Activated T-helper 2 cell treated with anti-CD3 and anti-CD28 coated beads, Interferon-gamma antibody, Interleukin-2, Interleukin-4, amounts not matched to agents 10 μg/mL and 5 μg/mL and 100 μg/mL, durations not matched to agents 14 hours and 24 hours and 36 hours (primary cell): Measurements from ENCODE around the gene STK39. TPM values are rescaled to one million over a fixed set of nuclear protein-coding genes. Genes with fewer than 3 reads are reported as not detected.
A peak's percentile ranks its signal among the peaks of the same experiment; 100 is the strongest.

Experiments used
- DNase-seq: peaks from one replicate; pipeline ENCODE4 v3.0.0; 2021; ENCODE audit warnings: low spot score
- H3K27ac Mint-ChIP-seq: one replicate; pipeline ENCODE4 v1.8.0; 2021; ENCODE audit warnings: mixed read lengths
- H3K27me3 Mint-ChIP-seq: one replicate; pipeline ENCODE4 v1.8.0; 2021; ENCODE audit warnings: low read depth, mixed read lengths
- H3K36me3 Mint-ChIP-seq: one replicate; pipeline ENCODE4 v1.8.0; 2021; ENCODE audit warnings: low read depth, mixed read lengths
- H3K4me1 Mint-ChIP-seq: one replicate; pipeline ENCODE4 v1.8.0; 2021; ENCODE audit warnings: low read depth, mixed read lengths
- H3K4me3 Mint-ChIP-seq: one replicate; pipeline ENCODE4 v1.8.0; 2021; ENCODE audit warnings: low read depth, mild to moderate bottlenecking, moderate library complexity, mixed read lengths
- H3K9me3 Mint-ChIP-seq: one replicate; pipeline ENCODE4 v1.8.0; 2021; ENCODE audit warnings: mixed read lengths
- intact Hi-C: fragments of 100-400 bp; cut with micrococcal nuclease; formaldehyde crosslinking; loops from one replicate; pipeline ENCODE4 v1.15.1; 2023
- total RNA-seq: library from RNA; stranded (reverse); gene quantifications from 2 replicates; pipeline ENCODE4 v1.2.3, GENCODE V29; 2022

The STK39 gene
- total RNA-seq, 1 donor from 2014 or later, result 46.3 TPM

- Mint-ChIP-seq H3K4me3 (no peak overlapping the region), H3K27ac (no peak overlapping the region), H3K36me3 (peaks cover 22% of the 10 kb centered on the region), H3K27me3 (no peaks in the 10 kb centered on the region), H3K9me3 (no peaks in the 10 kb centered on the region), H3K4me1 (peaks cover 7% of the 10 kb centered on the region)
- no peak for DNase-seq
- intact Hi-C loops, result no loop called here
Measured at GRCh38 chr2:168015274-168015953, 232.0 kb downstream of the STK39 start.

- no peak overlapping the region for H3K4me3 Mint-ChIP-seq
- DNase-seq, result no peak
- intact Hi-C loops, result no loop called here
- H3K27ac Mint-ChIP-seq, result no peak overlapping the region
- H3K4me1 Mint-ChIP-seq, result peaks cover 7% of the 10 kb centered on the region
- peaks cover 48% of the 10 kb centered on the region for H3K36me3 Mint-ChIP-seq
- H3K27me3 Mint-ChIP-seq, result no peaks in the 10 kb centered on the region
- no peaks in the 10 kb centered on the region for H3K9me3 Mint-ChIP-seq
Measured at GRCh38 chr2:168009900-168010299, 237.5 kb downstream of the STK39 start.

GRCh38 chr2:168008646-168009195 lies 238.7 kb downstream of the STK39 start:
- intact Hi-C loops, result no loop called here
- Mint-ChIP-seq H3K27ac (no peak overlapping the region), H3K4me3 (no peak overlapping the region), H3K9me3 (no peaks in the 10 kb centered on the region), H3K27me3 (no peaks in the 10 kb centered on the region), H3K36me3 (peaks cover 50% of the 10 kb centered on the region), H3K4me1 (peaks cover 6% of the 10 kb centered on the region)
- DNase-seq, result no peak

GRCh38 chr2:168006498-168006897 lies 240.9 kb downstream of the STK39 start:
- Mint-ChIP-seq H3K27me3 (no peaks in the 10 kb centered on the region), H3K9me3 (no peaks in the 10 kb centered on the region), H3K36me3 (peaks cover 43% of the 10 kb centered on the region), H3K4me3 (no peak overlapping the region), H3K4me1 (peaks cover 16% of the 10 kb centered on the region), H3K27ac (no peak overlapping the region)
- intact Hi-C loops, result no loop called here
- DNase-seq, result no peak

GRCh38 chr2:168005586-168005985 lies 241.8 kb downstream of the STK39 start:
- H3K9me3 Mint-ChIP-seq, result no peaks in the 10 kb centered on the region
- no peak overlapping the region for H3K4me3 Mint-ChIP-seq
- peaks cover 17% of the 10 kb centered on the region for H3K4me1 Mint-ChIP-seq
- DNase-seq, result no peak
- H3K27me3 Mint-ChIP-seq, result no peaks in the 10 kb centered on the region
- intact Hi-C loops, result no loop called here
- no peak overlapping the region for H3K27ac Mint-ChIP-seq
- peaks cover 47% of the 10 kb centered on the region for H3K36me3 Mint-ChIP-seq

- H3K27ac Mint-ChIP-seq, result no peak overlapping the region
Measured at GRCh38 chr2:168003876-168004275, 243.5 kb downstream of the STK39 start.

GRCh38 chr2:168002021-168002553 lies 245.3 kb downstream of the STK39 start:
- Mint-ChIP-seq H3K4me1 (peaks cover 17% of the 10 kb centered on the region), H3K9me3 (no peaks in the 10 kb centered on the region), H3K27me3 (no peaks in the 10 kb centered on the region), H3K27ac (peak overlapping the region; percentile 51), H3K36me3 (peaks cover 35% of the 10 kb centered on the region), H3K4me3 (no peak overlapping the region)
- intact Hi-C loops, result loop anchor here (1.0 kb wide), 1 partner anchor 40 kb away; no protein-coding TSS in a partner anchor
- DNase-seq, result no peak

More at GRCh38 chr2:168003876-168004275, 243.5 kb downstream of the STK39 start:
- Mint-ChIP-seq H3K4me3 (no peak overlapping the region), H3K27me3 (no peaks in the 10 kb centered on the region), H3K4me1 (peaks cover 17% of the 10 kb centered on the region), H3K36me3 (peaks cover 46% of the 10 kb centered on the region), H3K9me3 (no peaks in the 10 kb centered on the region)
- no peak for DNase-seq
- intact Hi-C loops, result no loop called here

GRCh38 chr2:167992278-167992677 lies 255.1 kb downstream of the STK39 start:
- no peak for DNase-seq
- Mint-ChIP-seq H3K36me3 (peaks cover 15% of the 10 kb centered on the region), H3K27me3 (no peaks in the 10 kb centered on the region), H3K9me3 (no peaks in the 10 kb centered on the region), H3K4me3 (no peak overlapping the region), H3K4me1 (peaks cover 16% of the 10 kb centered on the region), H3K27ac (no peak overlapping the region)
- intact Hi-C loops, result no loop called here

- Mint-ChIP-seq H3K9me3 (no peaks in the 10 kb centered on the region), H3K4me3 (no peak overlapping the region), H3K36me3 (peaks cover 10% of the 10 kb centered on the region), H3K27ac (no peak overlapping the region), H3K27me3 (no peaks in the 10 kb centered on the region), H3K4me1 (peaks cover 13% of the 10 kb centered on the region)
- intact Hi-C loops, result no loop called here
- no peak for DNase-seq
Measured at GRCh38 chr2:167990062-167990461, 257.3 kb downstream of the STK39 start.

- Mint-ChIP-seq H3K36me3 (peaks cover 13% of the 10 kb centered on the region), H3K27ac (no peak overlapping the region), H3K9me3 (no peaks in the 10 kb centered on the region), H3K4me3 (no peak overlapping the region), H3K4me1 (peaks cover 13% of the 10 kb centered on the region), H3K27me3 (no peaks in the 10 kb centered on the region)
- intact Hi-C loops, result no loop called here
- no peak for DNase-seq
Measured at GRCh38 chr2:167988296-167988695, 259.1 kb downstream of the STK39 start.

GRCh38 chr2:167987558-167987957 lies 259.8 kb downstream of the STK39 start:
- no peaks in the 10 kb centered on the region for H3K9me3 Mint-ChIP-seq
- peaks cover 8% of the 10 kb centered on the region for H3K4me1 Mint-ChIP-seq
- H3K27ac Mint-ChIP-seq, result no peak overlapping the region
- peaks cover 13% of the 10 kb centered on the region for H3K36me3 Mint-ChIP-seq
- H3K4me3 Mint-ChIP-seq, result no peak overlapping the region
- intact Hi-C loops, result no loop called here
- no peak for DNase-seq
- no peaks in the 10 kb centered on the region for H3K27me3 Mint-ChIP-seq

GRCh38 chr2:167987026-167987425 lies 260.4 kb downstream of the STK39 start:
- Mint-ChIP-seq H3K4me1 (peaks cover 3% of the 10 kb centered on the region), H3K9me3 (no peaks in the 10 kb centered on the region)

GRCh38 chr2:167986223-167986622 lies 261.2 kb downstream of the STK39 start:
- no peak for DNase-seq
- H3K36me3 Mint-ChIP-seq, result peaks cover 20% of the 10 kb centered on the region

More at GRCh38 chr2:167987026-167987425, 260.4 kb downstream of the STK39 start:
- no peak for DNase-seq
- intact Hi-C loops, result no loop called here
- H3K27ac Mint-ChIP-seq, result no peak overlapping the region
- H3K4me3 Mint-ChIP-seq, result no peak overlapping the region
- H3K27me3 Mint-ChIP-seq, result no peaks in the 10 kb centered on the region
- peaks cover 13% of the 10 kb centered on the region for H3K36me3 Mint-ChIP-seq

More at GRCh38 chr2:167986223-167986622, 261.2 kb downstream of the STK39 start:
- no peaks in the 10 kb centered on the region for H3K4me1 Mint-ChIP-seq
- no peaks in the 10 kb centered on the region for H3K27me3 Mint-ChIP-seq
- no peak overlapping the region for H3K4me3 Mint-ChIP-seq
- no peaks in the 10 kb centered on the region for H3K9me3 Mint-ChIP-seq
- intact Hi-C loops, result no loop called here
- no peak overlapping the region for H3K27ac Mint-ChIP-seq
